ENCODE data around the gene GRM8.

GRM8 gene

DNA sequence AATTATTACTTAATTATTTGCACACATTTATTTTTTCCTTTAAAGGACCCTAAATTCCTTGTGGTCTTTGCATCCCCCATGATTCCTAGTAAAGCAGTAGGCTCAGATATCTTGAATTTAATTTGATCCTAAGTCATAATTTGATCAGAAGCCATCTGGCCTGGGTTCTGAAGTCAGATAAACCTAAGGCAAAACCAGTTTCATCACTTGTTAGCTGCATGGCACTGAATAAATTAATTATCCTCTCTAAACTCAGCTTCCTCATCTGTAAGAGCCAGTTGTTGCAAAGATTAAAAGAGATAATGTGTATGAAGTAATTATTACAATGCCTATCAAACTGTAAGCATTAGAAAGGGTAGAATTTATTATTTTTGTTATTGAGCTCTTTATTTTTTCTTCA, 293.1 kb downstream of the GRM8 start:
- no peak overlapping the region for H3K4me3 ChIP-seq (ENCODE audit: low read depth, low read length)
- TF ChIP-seq, protein P1, sequence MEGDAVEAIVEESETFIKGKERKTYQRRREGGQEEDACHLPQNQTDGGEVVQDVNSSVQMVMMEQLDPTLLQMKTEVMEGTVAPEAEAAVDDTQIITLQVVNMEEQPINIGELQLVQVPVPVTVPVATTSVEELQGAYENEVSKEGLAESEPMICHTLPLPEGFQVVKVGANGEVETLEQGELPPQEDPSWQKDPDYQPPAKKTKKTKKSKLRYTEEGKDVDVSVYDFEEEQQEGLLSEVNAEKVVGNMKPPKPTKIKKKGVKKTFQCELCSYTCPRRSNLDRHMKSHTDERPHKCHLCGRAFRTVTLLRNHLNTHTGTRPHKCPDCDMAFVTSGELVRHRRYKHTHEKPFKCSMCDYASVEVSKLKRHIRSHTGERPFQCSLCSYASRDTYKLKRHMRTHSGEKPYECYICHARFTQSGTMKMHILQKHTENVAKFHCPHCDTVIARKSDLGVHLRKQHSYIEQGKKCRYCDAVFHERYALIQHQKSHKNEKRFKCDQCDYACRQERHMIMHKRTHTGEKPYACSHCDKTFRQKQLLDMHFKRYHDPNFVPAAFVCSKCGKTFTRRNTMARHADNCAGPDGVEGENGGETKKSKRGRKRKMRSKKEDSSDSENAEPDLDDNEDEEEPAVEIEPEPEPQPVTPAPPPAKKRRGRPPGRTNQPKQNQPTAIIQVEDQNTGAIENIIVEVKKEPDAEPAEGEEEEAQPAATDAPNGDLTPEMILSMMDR (IDR thresholded peaks at IDR 0.05; ENCODE audit: low read depth, low read length), result no peak
- no peaks in the 10 kb centered on the region for H3K27me3 ChIP-seq (ENCODE audit: insufficient read depth, low read depth, severe bottlenecking)
- DNase-seq, result no peak
- no peak overlapping the region for H3K27ac ChIP-seq
- H3K9me3 ChIP-seq (ENCODE audit: severe bottlenecking), result no peaks in the 10 kb centered on the region
- H3K36me3 ChIP-seq, result no peaks in the 10 kb centered on the region

DNA sequence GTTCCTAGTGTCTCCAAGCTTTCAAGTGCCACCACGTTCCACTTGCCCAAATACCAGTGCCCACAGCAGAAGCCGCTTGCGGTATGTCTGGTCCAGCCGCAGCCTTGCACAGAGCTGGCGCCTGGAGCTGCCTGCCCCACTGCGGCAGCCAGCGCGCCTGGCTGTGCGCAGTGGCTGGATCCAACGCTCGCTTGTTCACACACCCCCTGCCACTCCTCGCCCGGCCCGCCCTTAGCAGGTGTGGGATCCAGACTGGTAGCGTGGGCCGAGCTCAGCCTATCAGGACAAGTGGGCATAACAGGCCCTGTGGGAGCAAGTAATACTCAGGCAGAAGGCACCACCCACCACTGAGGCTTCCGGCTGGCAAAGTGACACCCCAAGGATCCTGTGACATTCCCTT, 294.4 kb downstream of the GRM8 start:
- Histone ChIP-seq H3K36me3 (no peaks in the 10 kb centered on the region), H3K9me3 (ENCODE audit: severe bottlenecking) (no peaks in the 10 kb centered on the region), H3K27me3 (ENCODE audit: insufficient read depth, low read depth, severe bottlenecking) (no peaks in the 10 kb centered on the region), H3K4me3 (ENCODE audit: low read depth, low read length) (no peak overlapping the region), H3K27ac (no peak overlapping the region)
- TF ChIP-seq, protein P1 (IDR thresholded peaks at IDR 0.05; ENCODE audit: low read depth, low read length), result no peak
- no peak for DNase-seq

DNA sequence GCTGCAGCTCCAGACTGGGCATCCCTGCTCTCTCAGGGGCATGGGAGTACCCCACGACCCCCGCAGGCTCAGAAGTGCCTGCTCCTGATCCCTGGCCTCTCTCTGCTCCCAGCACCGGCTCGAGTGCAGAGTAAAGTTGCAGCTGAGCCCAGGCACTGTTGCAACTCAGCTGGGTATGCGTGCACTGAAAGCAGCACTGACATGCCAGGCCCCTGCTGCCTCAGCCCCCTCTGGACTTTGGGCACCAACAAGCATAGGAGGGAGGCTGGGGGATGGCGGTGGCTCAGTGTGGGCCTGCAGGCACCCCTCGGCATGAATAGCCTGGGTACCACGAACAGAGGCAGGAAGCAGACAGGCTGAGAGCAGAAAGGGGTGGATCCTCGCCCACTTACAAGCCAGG, 295.3 kb downstream of the GRM8 start:
- no peaks in the 10 kb centered on the region for H3K9me3 ChIP-seq (ENCODE audit: severe bottlenecking)
- TF ChIP-seq, protein P1 (IDR thresholded peaks at IDR 0.05; ENCODE audit: low read depth, low read length), result no peak
- no peak overlapping the region for H3K4me3 ChIP-seq (ENCODE audit: low read depth, low read length)
- DNase-seq, result no peak
- H3K36me3 ChIP-seq, result no peaks in the 10 kb centered on the region
- H3K27ac ChIP-seq, result no peak overlapping the region
- no peaks in the 10 kb centered on the region for H3K27me3 ChIP-seq (ENCODE audit: insufficient read depth, low read depth, severe bottlenecking)

DNA sequence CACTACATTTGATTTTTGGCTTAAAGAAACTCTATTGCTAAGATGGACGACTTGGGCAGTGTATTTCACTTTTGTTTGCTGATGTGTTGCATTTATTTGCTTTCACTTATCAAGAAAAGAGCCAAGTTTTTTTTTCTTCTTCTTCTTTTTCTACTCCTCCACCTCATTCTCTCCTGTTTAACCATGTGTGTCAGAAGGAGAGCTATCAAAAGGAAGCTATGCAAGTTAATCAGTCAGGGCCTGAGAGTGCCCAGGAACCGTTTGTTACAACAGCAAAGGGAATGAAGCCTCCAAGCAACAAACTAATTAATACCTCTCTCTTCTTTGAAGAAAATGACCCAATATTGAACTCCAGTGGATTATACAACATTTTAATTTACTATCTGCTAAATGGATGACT, 299.3 kb downstream of the GRM8 start:
- no peak overlapping the region for H3K4me3 ChIP-seq (ENCODE audit: low read depth, low read length)
- TF ChIP-seq, protein P1 (IDR thresholded peaks at IDR 0.05; ENCODE audit: low read depth, low read length), result no peak
- DNase-seq, result no peak
- no peak overlapping the region for H3K27ac ChIP-seq
- no peaks in the 10 kb centered on the region for H3K36me3 ChIP-seq
- H3K27me3 ChIP-seq (ENCODE audit: insufficient read depth, low read depth, severe bottlenecking), result no peaks in the 10 kb centered on the region
- H3K9me3 ChIP-seq (ENCODE audit: severe bottlenecking), result no peaks in the 10 kb centered on the region

DNA sequence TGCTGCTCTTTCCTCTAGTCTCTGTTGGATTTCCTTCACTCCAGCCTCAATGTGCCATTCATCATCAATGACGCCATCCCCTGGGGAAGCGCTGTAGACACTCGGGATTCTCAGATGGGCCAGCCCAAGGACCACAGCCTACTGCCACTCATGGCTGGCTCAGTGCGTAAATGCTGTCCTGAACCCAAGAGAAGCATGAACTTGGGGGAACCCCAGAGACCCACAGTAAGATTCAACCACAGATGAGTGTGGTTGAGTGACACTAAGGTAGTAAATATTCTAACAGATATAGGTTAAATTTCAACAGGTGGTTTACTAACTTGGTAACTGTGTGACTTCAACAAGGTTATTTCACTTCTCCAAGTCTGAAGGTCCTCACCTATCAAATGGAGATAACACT, 304.1 kb downstream of the GRM8 start:
- Histone ChIP-seq H3K27me3 (ENCODE audit: insufficient read depth, low read depth, severe bottlenecking) (no peaks in the 10 kb centered on the region), H3K4me3 (ENCODE audit: low read depth, low read length) (no peak overlapping the region), H3K36me3 (no peaks in the 10 kb centered on the region), H3K9me3 (ENCODE audit: severe bottlenecking) (no peaks in the 10 kb centered on the region), H3K27ac (no peak overlapping the region)
- no peak for DNase-seq
- TF ChIP-seq, protein P1 (IDR thresholded peaks at IDR 0.05; ENCODE audit: low read depth, low read length), result no peak

DNA sequence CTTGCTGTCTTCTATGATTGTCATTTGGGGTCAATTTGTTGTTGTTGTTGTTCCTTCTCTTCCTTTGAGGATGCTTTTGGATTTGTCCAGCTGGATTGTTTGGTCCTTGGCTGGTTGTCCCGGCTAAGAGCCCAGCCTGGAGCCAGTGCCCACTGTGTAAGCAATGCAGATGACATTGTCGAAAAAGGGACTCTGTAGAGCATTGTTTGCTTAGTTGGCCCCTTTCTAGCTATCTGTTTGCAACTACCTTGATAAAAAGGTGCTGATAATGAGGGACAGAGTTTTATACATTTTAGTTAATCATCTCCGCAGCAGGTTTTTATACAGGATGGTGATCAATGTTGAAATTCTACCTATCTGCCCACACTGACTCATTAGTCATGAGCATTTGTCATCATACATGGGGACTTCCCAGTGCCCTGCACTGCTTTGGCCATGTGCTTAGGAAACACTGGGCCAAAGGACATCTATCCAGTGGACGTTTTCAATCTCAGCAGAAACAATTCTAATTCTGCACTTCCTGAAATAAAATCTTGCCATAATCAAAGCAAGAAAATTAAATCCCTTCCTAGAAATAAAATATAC, 311.9 kb downstream of the GRM8 start:
- Histone ChIP-seq H3K4me3 (ENCODE audit: low read depth, low read length) (no peak overlapping the region), H3K27me3 (ENCODE audit: insufficient read depth, low read depth, severe bottlenecking) (no peaks in the 10 kb centered on the region), H3K27ac (no peak overlapping the region), H3K36me3 (no peaks in the 10 kb centered on the region), H3K9me3 (ENCODE audit: severe bottlenecking) (no peaks in the 10 kb centered on the region)
- no peak for DNase-seq
- TF ChIP-seq, protein P1 (IDR thresholded peaks at IDR 0.05; ENCODE audit: low read depth, low read length), result no peak
